HG03457 (cell line): ENCODE data around the gene COL21A1.

ENCODE experiments used
- ATAC-seq: cut with Tn5 transposase; IDR thresholded peaks from one replicate; pipeline ENCODE4 v1.9.1; 2021; ENCODE audit warnings: moderate number of reproducible peaks; ENCODE audit not compliant: unreplicated experiment

Gene COL21A1

GRCh38 chr6:56193846-56194245, 53.5 kb downstream of the COL21A1 start:
- ATAC-seq, result no peak

DNA sequence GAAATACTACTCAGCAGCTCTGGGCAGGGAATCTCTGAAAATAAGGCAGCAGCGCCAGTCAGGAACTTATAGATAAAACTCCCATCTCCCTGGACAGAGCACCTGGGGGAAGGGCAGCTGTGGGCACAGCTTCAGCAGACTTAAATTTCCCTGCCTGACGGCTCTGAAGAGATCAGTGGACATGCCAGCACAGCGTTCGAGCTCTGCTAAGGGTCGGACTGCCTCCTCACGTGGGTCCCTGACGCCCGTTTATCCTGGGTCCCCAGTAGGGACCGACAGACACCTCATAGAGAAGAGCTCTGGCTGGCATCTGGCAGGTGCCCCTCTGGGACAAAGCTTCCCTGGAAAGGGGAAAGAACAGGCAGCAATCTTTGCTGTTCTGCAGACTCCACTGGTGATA, 59.0 kb downstream of the COL21A1 start:
- ATAC-seq, result no peak

DNA sequence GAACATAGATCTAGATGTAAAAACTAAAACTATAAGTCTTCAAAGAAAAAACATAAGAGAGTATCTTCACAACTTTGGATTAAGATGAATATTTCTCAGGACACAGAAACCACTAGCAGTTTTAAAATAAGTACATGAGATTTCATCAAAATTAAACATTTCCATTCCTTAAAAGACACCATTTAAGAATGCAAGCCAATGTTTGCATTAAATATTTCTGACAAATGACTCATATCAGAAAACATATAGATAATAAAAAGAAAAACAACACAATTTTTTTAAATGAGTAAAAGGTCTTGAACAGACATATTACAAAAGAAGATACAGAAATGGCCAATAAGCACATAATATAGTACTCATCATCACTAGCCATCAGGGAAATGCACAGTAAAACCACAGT, 59.7 kb downstream of the COL21A1 start:
- no peak for ATAC-seq

- no peak for ATAC-seq
These were observed 70.6 kb downstream of the COL21A1 start for GRCh38 chr6:56176741-56177140.

- no peak for ATAC-seq
These were observed 74.2 kb downstream of the COL21A1 start for GRCh38 chr6:56173228-56173627.

DNA sequence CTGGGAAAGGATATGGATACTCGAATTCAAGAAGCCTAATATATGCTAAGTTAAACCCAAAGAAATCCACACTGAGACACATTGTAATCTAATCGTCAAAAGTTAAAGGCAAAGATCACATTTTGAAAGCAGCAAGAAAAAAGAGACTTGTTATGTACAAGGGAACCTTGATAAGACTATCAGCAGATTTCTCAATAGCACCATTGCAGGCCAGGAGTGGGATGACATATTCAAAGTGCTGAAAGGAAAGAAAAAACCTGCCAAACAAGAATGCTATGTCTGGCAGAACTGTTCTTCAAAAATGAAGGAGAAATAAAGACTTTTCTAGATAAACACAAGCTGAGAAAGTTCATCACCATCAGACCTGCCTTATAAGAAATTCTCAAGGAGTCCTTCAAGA, 75.2 kb downstream of the COL21A1 start:
- no peak for ATAC-seq

GRCh38 chr6:56169366-56169765, 78.0 kb downstream of the COL21A1 start:
- no peak for ATAC-seq

DNA sequence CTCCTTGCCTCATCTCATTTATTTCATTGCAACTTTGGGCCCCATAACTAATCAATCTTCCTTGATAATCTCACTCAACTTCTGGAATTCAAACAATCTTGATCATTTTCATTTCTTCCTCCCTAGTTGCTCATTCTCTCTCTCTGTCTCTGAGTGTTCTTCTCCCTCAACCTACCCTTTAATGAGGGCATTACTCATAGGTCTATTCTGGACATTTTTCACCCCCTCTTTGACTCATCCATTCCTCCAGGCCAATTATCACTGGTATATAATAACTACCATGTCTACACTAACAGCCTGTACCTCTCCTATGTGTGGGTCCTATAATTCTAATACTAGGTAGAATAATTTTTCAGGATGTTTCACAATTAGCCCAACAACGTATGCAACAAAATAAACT, 78.8 kb downstream of the COL21A1 start:
- no peak for ATAC-seq

- no peak for ATAC-seq
These were observed 85.3 kb downstream of the COL21A1 start for GRCh38 chr6:56162081-56162480.

GRCh38 chr6:56160489-56160888, 86.9 kb downstream of the COL21A1 start:
- ATAC-seq, result no peak

DNA sequence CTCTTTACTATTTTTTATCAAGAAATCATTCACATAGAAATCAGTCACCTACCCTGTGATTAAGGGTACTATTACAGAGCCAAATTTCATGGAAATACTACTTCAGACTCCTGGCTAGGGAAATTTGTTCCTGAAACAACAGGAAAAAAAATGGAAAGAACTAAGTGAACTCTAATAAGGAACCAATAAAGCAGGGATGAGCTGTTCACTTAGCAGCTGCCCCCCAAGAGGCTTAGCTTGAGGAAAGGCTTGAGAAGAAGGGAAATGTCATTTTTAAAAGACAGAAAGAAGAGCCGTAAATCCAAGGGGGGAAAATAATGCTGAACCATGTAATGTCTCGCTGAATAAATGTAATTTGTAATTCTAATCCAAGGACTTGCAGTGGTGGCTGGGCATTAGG, 88.8 kb downstream of the COL21A1 start:
- no peak for ATAC-seq

DNA sequence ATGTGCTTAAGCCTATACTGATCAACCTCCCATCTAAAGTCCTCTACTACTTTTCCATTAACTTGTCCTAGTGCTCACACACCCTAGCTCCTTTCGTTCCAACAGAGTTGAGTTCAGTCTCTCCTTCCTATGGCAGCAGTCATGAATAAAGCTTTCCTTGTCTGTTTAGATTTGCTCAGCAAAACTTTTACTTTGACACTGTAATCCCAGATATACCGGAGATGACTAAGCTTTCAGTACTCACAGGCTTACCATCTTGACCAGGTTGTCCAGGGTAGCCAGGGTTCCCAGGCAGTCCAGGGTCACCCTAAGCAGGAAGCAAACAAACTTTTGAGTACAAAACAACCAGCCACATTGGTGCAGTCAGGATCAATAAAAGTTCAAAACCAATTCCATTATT, 90.7 kb downstream of the COL21A1 start:
- ATAC-seq, result no peak

GRCh38 chr6:56155634-56156141, 91.7 kb downstream of the COL21A1 start:
- no peak for ATAC-seq

DNA sequence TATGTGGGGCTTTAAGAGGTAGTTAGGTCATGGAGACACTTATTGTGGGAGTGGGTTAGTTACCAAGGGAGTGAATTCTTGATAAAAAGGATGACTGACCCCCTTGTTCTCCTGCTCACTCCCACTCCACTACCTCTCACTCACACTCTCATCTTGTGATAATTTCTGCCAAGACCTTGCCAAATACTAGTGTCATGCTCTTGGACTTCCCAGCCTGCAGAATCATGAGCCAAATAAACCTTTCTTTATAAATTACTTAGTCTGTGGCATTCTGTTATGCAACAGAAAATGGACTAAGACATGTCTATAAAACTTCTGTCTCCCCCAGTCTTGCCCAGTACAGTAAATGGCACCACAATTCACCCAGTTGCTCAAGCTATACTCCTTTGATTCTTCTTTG, 93.3 kb downstream of the COL21A1 start:
- ATAC-seq, result no peak

- no peak for ATAC-seq
These were observed 94.8 kb downstream of the COL21A1 start for GRCh38 chr6:56152611-56153010.

DNA sequence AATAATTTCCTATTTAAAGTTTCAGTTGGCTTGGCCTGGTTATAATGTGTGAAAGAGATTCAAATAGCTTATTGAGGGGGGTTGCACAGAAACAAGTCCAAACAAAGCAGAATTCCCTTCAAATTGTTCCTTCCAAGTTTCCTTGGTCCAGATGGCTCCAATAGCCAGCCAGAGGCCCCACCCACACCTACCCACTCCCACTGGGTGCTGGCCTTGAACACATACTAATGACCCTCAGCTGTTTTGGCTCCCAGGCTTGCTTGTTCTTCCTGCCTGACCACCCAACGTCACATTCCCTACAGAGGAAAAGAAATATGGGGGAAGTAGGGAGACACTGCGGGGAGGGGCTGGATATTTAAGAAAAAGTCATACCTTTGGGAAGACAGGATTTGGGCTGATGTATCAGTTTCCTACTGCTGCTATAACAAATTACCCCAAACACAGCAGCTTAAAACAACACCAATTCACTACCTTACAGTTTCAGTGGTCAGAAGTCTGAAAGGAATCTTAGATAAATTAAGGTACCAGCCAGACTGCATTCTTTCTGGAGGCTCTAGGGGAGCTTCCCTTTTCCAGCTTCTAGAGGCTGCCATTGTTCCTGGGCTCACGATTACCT, 95.7 kb downstream of the COL21A1 start:
- ATAC-seq, result no peak

DNA sequence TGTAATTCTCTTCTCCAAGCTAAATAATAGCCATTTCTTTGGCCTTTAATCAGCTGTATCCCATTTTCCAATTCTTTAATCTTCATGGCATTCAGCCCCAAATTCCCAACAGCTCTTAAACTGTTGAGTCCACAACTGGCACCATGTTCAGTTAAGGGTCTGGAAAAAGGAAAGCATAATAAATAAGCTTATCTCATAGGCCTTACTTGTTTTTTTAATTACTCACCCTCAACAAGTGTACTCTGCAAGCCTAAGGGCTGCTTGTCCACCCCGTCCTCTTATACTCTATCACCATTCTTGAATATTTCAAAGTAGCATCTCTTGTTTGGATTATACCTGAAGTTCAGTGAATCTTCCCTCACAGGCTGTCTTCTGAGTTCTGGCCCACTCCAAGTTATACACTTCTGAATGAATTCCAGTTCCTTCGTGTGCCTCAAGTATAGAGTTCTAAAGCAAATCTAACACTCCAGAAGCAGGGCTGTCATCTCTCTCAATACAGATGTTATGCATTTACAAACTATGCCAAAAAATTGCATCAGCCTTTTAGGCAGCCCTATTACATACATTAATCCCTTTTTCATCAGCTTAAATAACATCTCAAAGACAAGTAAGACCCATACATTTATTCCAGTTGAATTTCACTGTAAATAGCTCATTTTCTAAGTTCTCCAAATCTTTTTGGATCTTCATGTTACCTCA, 98.7 kb downstream of the COL21A1 start:
- ATAC-seq, result no peak

DNA sequence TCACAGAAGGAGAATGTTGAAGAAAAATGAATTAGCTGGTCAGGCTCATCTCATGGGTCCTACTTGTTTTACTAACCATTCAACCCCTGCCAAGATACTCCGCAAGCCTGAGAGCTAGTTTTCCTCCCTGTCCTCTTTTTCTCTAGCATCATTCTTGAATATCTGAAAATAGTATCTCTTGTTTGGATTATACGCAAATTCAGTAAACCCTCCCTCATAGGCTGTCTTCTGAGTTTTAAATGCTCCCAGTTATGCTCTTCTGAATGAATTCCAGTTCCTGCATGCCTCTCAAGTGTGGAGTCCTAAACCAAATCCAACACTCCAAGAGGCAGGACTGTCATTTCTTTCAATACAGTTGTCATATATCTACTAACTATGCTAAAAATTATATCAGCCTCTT, 99.6 kb downstream of the COL21A1 start:
- ATAC-seq, result no peak

DNA sequence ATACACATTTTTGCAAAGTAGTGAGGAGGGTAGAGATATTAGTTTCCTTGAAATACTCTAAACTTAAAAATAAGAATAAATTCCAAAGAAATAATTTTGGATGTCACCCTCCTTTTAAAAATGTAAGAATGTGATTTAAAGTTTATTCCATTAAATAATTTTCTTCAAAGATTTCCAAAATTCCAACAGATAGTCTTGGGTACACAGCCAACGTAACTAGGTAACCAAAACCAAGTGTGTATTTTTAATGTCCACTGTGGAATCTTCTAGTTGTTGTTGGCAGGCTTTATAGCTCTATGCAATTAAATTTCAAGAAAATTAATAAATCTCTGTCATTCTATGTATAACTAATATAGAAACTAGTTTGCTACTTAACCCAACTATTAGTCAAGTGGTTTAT, 101.3 kb downstream of the COL21A1 start:
- ATAC-seq, result no peak

DNA sequence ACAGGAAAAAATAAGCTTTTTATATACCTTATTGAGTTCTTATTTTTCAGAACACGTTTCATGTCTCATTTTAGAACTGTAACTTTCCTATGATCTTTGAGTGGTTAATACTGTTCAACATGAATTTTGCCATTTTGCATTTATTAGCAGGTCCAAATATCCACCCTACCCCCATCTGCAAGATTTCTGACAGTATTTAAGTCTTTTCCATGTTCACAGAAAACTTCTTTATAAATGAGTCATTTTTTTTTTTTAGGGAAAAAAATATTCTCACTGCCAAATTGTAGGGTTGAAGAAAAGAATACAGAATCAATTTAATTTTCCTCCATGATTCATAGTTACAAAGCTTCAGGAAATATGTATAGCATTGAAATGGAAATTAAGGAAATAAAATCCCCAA, 101.8 kb downstream of the COL21A1 start:
- no peak for ATAC-seq

DNA sequence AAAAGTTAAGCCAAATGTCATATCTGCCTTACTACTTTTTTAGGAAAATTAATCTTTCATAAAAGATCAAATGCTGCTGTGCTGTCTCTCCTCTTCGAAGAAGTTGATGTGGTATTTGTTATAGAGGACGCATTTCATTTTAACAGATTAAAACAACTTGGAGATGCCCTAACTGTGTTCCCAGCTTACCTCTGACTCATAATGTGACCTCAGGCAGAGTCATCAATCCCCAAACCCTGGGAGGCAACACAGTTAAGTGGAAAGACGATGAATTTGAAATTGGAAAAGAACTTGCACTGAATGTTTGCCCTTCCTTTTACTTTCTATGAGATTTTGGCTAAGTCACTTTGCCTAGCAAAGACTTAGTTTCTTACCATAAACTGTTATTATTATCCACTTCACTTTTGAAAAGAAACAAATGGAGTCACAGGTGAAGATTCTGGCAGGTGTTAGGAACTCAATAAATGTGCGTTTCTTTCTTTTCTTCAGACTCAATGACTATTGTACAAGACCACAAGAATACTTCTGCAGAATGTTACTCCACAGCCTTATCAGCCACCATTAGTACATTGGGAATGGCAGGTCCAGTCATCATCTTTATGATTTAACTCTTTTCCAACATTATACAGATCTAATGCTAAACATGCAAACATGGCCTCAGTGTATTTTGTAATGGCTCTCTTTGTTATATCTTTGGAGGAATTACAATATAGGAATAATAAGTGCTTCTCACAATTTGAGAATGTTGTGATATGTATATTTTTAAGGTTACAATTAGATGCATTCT, 102.6 kb downstream of the COL21A1 start:
- no peak for ATAC-seq

- no peak for ATAC-seq
These were observed 103.6 kb downstream of the COL21A1 start for GRCh38 chr6:56143796-56144195.
